Vagina (tissue), 2 donors: ENCODE results near the gene HADHB.

Source experiments
- CTCF ChIP-seq, 3 experiments: fragments of 450-650 bp in 2 of 3; fragments of 200-600 bp in 1 of 3; sonication (generic) in 1 of 3; IDR thresholded peaks; one replicate each; pipeline ENCODE4 v1.5.1; 2017 to 2019; ENCODE audit warnings: antibody characterized with exemption in 3 of 3, mild to moderate bottlenecking in 2 of 3, moderate library complexity in 2 of 3
- POLR2A ChIP-seq, 2 donors: fragments of 450-650 bp; IDR thresholded peaks; one replicate each; pipeline ENCODE4 v1.6.1; 2017; ENCODE audit warnings: antibody characterized with exemption in 2 of 2, mild to moderate bottlenecking in 2 of 2, moderate library complexity in 2 of 2

- no peak for TF ChIP-seq POLR2A (IDR thresholded peaks at IDR 0.05)
- no peak for TF ChIP-seq CTCF (IDR thresholded peaks at IDR 0.05)
Measured at GRCh38 chr2:26274058-26274613, 29.4 kb downstream of the HADHB start.
